Right ventricle myocardium superior (tissue), 1 donor: ENCODE measurements around the gene MYL2. TPM values are rescaled to one million over a fixed set of nuclear protein-coding genes. Genes with fewer than 3 reads are reported as not detected.

Experiments used
- ATAC-seq: fragments of 200-7000 bp; cut with Tn5 transposase; one replicate; pipeline ENCODE4 v1.9.1; 2020; ENCODE audit warnings: mild to moderate bottlenecking; ENCODE audit not compliant: poor library complexity
- DNase-seq: peaks from one replicate; pipeline ENCODE4 v3.0.0-alpha.2; 2020
- intact Hi-C: fragments of 100-400 bp; cut with DNase I; formaldehyde crosslinking; loops from one replicate; pipeline ENCODE4 v1.11.2; 2022
- total RNA-seq: library from RNA; stranded (reverse); fragmentation: NEBNext Ultra II Directional; extraction: Animal tissue kit (Norgen Biotek cat#: 25700); gene quantifications from one replicate; pipeline ENCODE4 v1.2.1, GENCODE V29; 2021
- donor health status: DM: no; HTN: yes; CAD: no; lungs with severe emphysema.

Gene MYL2
- total RNA-seq, 1 donor from 2014 or later, result 13,587 TPM

- ATAC-seq (no peak), DNase-seq (no peak)
Observed at GRCh38 chr12:110907583-110907982, 12.8 kb downstream of the MYL2 start.

GRCh38 chr12:110906985-110907384 is 13.4 kb downstream of the MYL2 start:
- ATAC-seq (no peak), DNase-seq (no peak)
- intact Hi-C loops, result no loop called here

More at GRCh38 chr12:110907583-110907982, 12.8 kb downstream of the MYL2 start:
- intact Hi-C loops, result no loop called here

- no peak for ATAC-seq
- intact Hi-C loops, result no loop called here
- DNase-seq, result no peak
Observed at GRCh38 chr12:110906516-110906915, 13.9 kb downstream of the MYL2 start.

- no peak for DNase-seq
- no peak for ATAC-seq
- intact Hi-C loops, result no loop called here
Observed at GRCh38 chr12:110906083-110906482, 14.3 kb downstream of the MYL2 start.

- ATAC-seq (no peak), DNase-seq (no peak)
- intact Hi-C loops, result no loop called here
Observed at GRCh38 chr12:110903511-110903910, 16.9 kb downstream of the MYL2 start.

- intact Hi-C loops, result no loop called here
- DNase-seq, result no peak
- ATAC-seq, result no peak
Observed at GRCh38 chr12:110901401-110901800, 19.0 kb downstream of the MYL2 start.

- intact Hi-C loops, result no loop called here
- ATAC-seq (no peak), DNase-seq (no peak)
Observed at GRCh38 chr12:110896559-110896958, 23.8 kb downstream of the MYL2 start.

- intact Hi-C loops, result loop anchor here (2.0 kb wide), 1 partner anchor 421 kb away; no protein-coding TSS in a partner anchor
- no peak for DNase-seq
- no peak for ATAC-seq
Observed at GRCh38 chr12:110893956-110894355, 26.4 kb downstream of the MYL2 start.

GRCh38 chr12:110889361-110889760 is 31.0 kb downstream of the MYL2 start:
- intact Hi-C loops, result loop anchor here (10.0 kb wide), 1 partner anchor 435 kb away; the partner anchor contains the start of gene ARPC3
- no peak for ATAC-seq

GRCh38 chr12:110888256-110888991 is 32.0 kb downstream of the MYL2 start:
- DNase-seq (no peak), ATAC-seq (no peak)
- intact Hi-C loops, result loop anchor here (10.0 kb wide), 1 partner anchor 434 kb away; the partner anchor contains the start of gene ARPC3

More at GRCh38 chr12:110889361-110889760, 31.0 kb downstream of the MYL2 start:
- DNase-seq, result no peak

GRCh38 chr12:110885152-110885840 is 35.1 kb downstream of the MYL2 start:
- DNase-seq, result no peak
- intact Hi-C loops, result loop anchor here (10.0 kb wide), 1 partner anchor 430 kb away; the partner anchor contains the start of gene ARPC3
- peak; percentile 28 for ATAC-seq

GRCh38 chr12:110883251-110883650 is 37.1 kb downstream of the MYL2 start:
- intact Hi-C loops, result loop anchor here (10.0 kb wide), 1 partner anchor 428 kb away; the partner anchor contains the start of gene ARPC3
- DNase-seq (no peak), ATAC-seq (no peak)

GRCh38 chr12:110880651-110881050 is 39.7 kb downstream of the MYL2 start:
- intact Hi-C loops, result loop anchor here (10.0 kb wide), 1 partner anchor 426 kb away; the partner anchor contains the start of gene ARPC3
- no peak for DNase-seq
- ATAC-seq, result no peak

GRCh38 chr12:110874781-110875180 is 45.6 kb downstream of the MYL2 start:
- DNase-seq (no peak), ATAC-seq (no peak)
- intact Hi-C loops, result no loop called here

GRCh38 chr12:110874351-110874750 is 46.0 kb downstream of the MYL2 start:
- no peak for DNase-seq
- intact Hi-C loops, result no loop called here
- ATAC-seq, result no peak

- intact Hi-C loops, result no loop called here
- ATAC-seq, result no peak
- no peak for DNase-seq
Observed at GRCh38 chr12:110872100-110872499, 48.3 kb downstream of the MYL2 start.

- no peak for DNase-seq
- intact Hi-C loops, result no loop called here
- ATAC-seq, result no peak
Observed at GRCh38 chr12:110869803-110870202, 50.6 kb downstream of the MYL2 start.

GRCh38 chr12:110869026-110869425 is 51.4 kb downstream of the MYL2 start:
- DNase-seq (no peak), ATAC-seq (peak; percentile 41)
- intact Hi-C loops, result no loop called here

- intact Hi-C loops, result no loop called here
- DNase-seq (no peak), ATAC-seq (no peak)
Observed at GRCh38 chr12:110865521-110865920, 54.9 kb downstream of the MYL2 start.

- no peak for ATAC-seq
- DNase-seq, result no peak
- intact Hi-C loops, result no loop called here
Observed at GRCh38 chr12:110863161-110863560, 57.2 kb downstream of the MYL2 start.
